AG10803 (cell line): ENCODE measurements around the gene NR1I2.

Experiments
- DNase-seq: peaks from one replicate; pipeline ENCODE4 v3.0.0; 2010; ENCODE audit warnings: low read depth
- H3K4me3 ChIP-seq: 2 replicates; pipeline ENCODE4 v1.5.1; 2011; ENCODE audit warnings: mild to moderate bottlenecking, low read length, control low read depth
- CTCF ChIP-seq: conservative IDR thresholded peaks from 2 replicates; pipeline ENCODE4 v1.5.1; 2011; ENCODE audit warnings: mild to moderate bottlenecking, low read length, control low read depth, inconsistent platforms

Gene NR1I2

GRCh38 chr3:119856695-119857094, 74.8 kb downstream of the NR1I2 start:
- no peak for DNase-seq
- no peak for TF ChIP-seq CTCF

GRCh38 chr3:119858957-119859356, 77.1 kb downstream of the NR1I2 start:
- no peak for DNase-seq
- H3K4me3 ChIP-seq: no peak overlapping the region
- no peak for TF ChIP-seq CTCF

More at GRCh38 chr3:119856695-119857094, 74.8 kb downstream of the NR1I2 start:
- no peak overlapping the region for H3K4me3 ChIP-seq

GRCh38 chr3:119859728-119860127, 77.8 kb downstream of the NR1I2 start:
- DNase-seq: no peak
- no peak for TF ChIP-seq CTCF
- H3K4me3 ChIP-seq: no peak overlapping the region

- DNase-seq: no peak
- H3K4me3 ChIP-seq: no peak overlapping the region
- no peak for TF ChIP-seq CTCF
Measured at GRCh38 chr3:119861681-119862080, 79.8 kb downstream of the NR1I2 start.

GRCh38 chr3:119862616-119863015, 80.7 kb downstream of the NR1I2 start:
- H3K4me3 ChIP-seq: no peak overlapping the region
- DNase-seq: no peak
- TF ChIP-seq CTCF: no peak

GRCh38 chr3:119864476-119864875, 82.6 kb downstream of the NR1I2 start:
- TF ChIP-seq CTCF: no peak
- DNase-seq: no peak

More at GRCh38 chr3:119864476-119864875, 82.6 kb downstream of the NR1I2 start:
- H3K4me3 ChIP-seq: no peak overlapping the region
